Mammary epithelial cell (primary cell): ENCODE results near the gene DNAH7.

Experiments
- EZH2 ChIP-seq: IDR thresholded peaks from 2 replicates; pipeline ENCODE4 v1.6.1; 2012; ENCODE audit warnings: low read length, inconsistent platforms, borderline replicate concordance
- TF ChIP-seq, protein P1 (sequence below), 2 donors: IDR thresholded peaks in 1 of 2; conservative IDR thresholded peaks in 1 of 2; 2 replicates each; pipeline ENCODE4 v1.5.1; 2011 to 2012; ENCODE audit warnings: inconsistent platforms in 2 of 2, low read length in 2 of 2, mild to moderate bottlenecking in 2 of 2, control low read depth in 1 of 2, low read depth in 1 of 2; ENCODE audit not compliant: insufficient read depth in 1 of 2; ENCODE audit errors: extremely low read depth in 1 of 2

DNA sequence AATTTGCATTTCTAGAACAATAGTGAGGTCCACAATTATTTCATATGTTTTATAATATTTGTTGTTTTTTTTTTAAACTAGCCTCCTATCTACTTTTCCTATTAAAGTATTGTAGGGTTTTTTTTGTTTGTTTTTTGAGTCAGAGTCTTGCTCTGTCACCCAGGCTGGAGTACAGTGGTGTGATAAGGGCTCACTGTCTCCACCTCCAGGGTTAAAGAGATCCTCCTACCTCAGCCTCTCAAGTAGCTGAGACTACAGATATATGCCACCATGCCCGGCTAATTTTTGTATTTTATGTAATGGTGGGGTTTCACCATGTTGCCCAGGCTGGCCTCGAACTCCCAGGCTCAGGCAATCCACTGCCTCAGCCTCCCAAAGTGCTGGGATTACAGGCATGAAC is 289.1 kb downstream of the DNAH7 start:
- no peak for TF ChIP-seq EZH2
- TF ChIP-seq, protein P1, sequence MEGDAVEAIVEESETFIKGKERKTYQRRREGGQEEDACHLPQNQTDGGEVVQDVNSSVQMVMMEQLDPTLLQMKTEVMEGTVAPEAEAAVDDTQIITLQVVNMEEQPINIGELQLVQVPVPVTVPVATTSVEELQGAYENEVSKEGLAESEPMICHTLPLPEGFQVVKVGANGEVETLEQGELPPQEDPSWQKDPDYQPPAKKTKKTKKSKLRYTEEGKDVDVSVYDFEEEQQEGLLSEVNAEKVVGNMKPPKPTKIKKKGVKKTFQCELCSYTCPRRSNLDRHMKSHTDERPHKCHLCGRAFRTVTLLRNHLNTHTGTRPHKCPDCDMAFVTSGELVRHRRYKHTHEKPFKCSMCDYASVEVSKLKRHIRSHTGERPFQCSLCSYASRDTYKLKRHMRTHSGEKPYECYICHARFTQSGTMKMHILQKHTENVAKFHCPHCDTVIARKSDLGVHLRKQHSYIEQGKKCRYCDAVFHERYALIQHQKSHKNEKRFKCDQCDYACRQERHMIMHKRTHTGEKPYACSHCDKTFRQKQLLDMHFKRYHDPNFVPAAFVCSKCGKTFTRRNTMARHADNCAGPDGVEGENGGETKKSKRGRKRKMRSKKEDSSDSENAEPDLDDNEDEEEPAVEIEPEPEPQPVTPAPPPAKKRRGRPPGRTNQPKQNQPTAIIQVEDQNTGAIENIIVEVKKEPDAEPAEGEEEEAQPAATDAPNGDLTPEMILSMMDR (conservative IDR thresholded peaks at IDR 0.05 in 1 of 2, IDR thresholded peaks at IDR 0.05 in 1 of 2; ENCODE audit: extremely low read depth in 1 of 2, insufficient read depth in 1 of 2, low read depth in 1 of 2, low read length in 2 of 2) = no peak
